Lower leg skin (tissue), 3 donors: ENCODE data around the gene ASS1.

ENCODE experiments used
- POLR2A ChIP-seq, 2 donors: fragments of 450-650 bp; IDR thresholded peaks; one replicate each; pipeline ENCODE4 v1.6.1; 2016 to 2017; ENCODE audit warnings: antibody characterized with exemption in 2 of 2, mild to moderate bottlenecking in 1 of 2, moderate library complexity in 1 of 2
- TF ChIP-seq, protein P1 (sequence below), 3 donors: fragments of 450-650 bp; IDR thresholded peaks; one replicate each; pipeline ENCODE4 v1.5.1; 2016; ENCODE audit warnings: antibody characterized with exemption in 3 of 3, mild to moderate bottlenecking in 3 of 3, moderate library complexity in 2 of 3

DNA sequence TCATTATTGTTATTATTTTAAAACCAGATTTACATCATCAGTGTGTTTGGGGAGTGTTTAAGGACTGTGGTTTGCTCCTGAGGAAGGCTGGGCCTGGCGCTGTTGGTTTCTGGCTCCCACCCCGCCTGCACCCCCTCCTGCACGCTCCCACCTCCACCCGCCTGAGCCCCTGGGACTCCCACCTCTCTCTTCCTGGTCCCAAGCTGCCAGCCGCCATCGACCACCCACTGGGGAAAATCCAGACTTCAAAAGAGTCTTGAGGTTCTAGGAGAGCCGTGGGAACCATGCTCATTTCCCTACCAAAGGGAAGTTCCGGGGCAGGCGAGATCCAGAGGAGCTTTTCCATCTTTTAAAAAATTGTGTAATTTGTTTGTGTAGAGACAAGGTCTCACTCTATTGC, 99.6 kb downstream of the ASS1 start:
- TF ChIP-seq, protein P1, sequence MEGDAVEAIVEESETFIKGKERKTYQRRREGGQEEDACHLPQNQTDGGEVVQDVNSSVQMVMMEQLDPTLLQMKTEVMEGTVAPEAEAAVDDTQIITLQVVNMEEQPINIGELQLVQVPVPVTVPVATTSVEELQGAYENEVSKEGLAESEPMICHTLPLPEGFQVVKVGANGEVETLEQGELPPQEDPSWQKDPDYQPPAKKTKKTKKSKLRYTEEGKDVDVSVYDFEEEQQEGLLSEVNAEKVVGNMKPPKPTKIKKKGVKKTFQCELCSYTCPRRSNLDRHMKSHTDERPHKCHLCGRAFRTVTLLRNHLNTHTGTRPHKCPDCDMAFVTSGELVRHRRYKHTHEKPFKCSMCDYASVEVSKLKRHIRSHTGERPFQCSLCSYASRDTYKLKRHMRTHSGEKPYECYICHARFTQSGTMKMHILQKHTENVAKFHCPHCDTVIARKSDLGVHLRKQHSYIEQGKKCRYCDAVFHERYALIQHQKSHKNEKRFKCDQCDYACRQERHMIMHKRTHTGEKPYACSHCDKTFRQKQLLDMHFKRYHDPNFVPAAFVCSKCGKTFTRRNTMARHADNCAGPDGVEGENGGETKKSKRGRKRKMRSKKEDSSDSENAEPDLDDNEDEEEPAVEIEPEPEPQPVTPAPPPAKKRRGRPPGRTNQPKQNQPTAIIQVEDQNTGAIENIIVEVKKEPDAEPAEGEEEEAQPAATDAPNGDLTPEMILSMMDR (IDR thresholded peaks at IDR 0.05) = no peak
- TF ChIP-seq POLR2A (IDR thresholded peaks at IDR 0.05) = no peak
